Liver (tissue), 9 donors: ENCODE results near the gene FTO. TPM values are rescaled to one million over a fixed set of nuclear protein-coding genes. Genes with fewer than 3 reads are reported as not detected.

Source experiments
- DNase-seq: peaks from one replicate; pipeline ENCODE4 v3.0.0-alpha.2; 2017; ENCODE audit warnings: low spot score
- H3K27ac ChIP-seq, 2 donors: one replicate each; pipeline ENCODE4 v1.7.0; 2013; ENCODE audit warnings: inconsistent platforms in 2 of 2, low read length in 2 of 2, control low read depth in 1 of 2, low read depth in 1 of 2, mild to moderate bottlenecking in 1 of 2
- H3K27me3 ChIP-seq, 4 donors: one replicate each; pipeline versions ENCODE4 v1.6.1 to v1.7.0; 2013; ENCODE audit warnings: low read length in 3 of 4, inconsistent platforms in 1 of 4, mild to moderate bottlenecking in 1 of 4, moderate library complexity in 1 of 4; ENCODE audit not compliant: control insufficient read depth in 4 of 4, insufficient read depth in 4 of 4
- H3K36me3 ChIP-seq, 4 donors: one replicate each; pipeline versions ENCODE4 v1.6.1 to v1.7.0; 2013; ENCODE audit warnings: low read length in 3 of 4, mild to moderate bottlenecking in 3 of 4, low read depth in 1 of 4, moderate library complexity in 1 of 4; ENCODE audit not compliant: control insufficient read depth in 4 of 4, insufficient read depth in 3 of 4
- H3K4me1 ChIP-seq, 4 donors: one replicate each; pipeline versions ENCODE4 v1.6.1 to v1.7.0; 2013; ENCODE audit warnings: low read length in 3 of 4, mild to moderate bottlenecking in 3 of 4, moderate library complexity in 1 of 4; ENCODE audit not compliant: control insufficient read depth in 4 of 4, insufficient read depth in 4 of 4
- H3K4me3 ChIP-seq, 3 donors: one replicate each; pipeline versions ENCODE4 v1.6.1 to v1.7.0; 2013; ENCODE audit warnings: low read length in 3 of 3, control low read depth in 1 of 3, low read depth in 1 of 3, mild to moderate bottlenecking in 1 of 3
- H3K9ac ChIP-seq, 2 donors: one replicate each; pipeline ENCODE4 v1.7.0; 2013; ENCODE audit warnings: low read length in 2 of 2, mild to moderate bottlenecking in 2 of 2, moderate library complexity in 2 of 2, control low read depth in 1 of 2, low read depth in 1 of 2
- H3K9me3 ChIP-seq, 4 donors: one replicate each; pipeline versions ENCODE4 v1.6.1 to v1.7.0; 2013; ENCODE audit warnings: low read length in 3 of 4; ENCODE audit not compliant: control insufficient read depth in 4 of 4
- FOXA1 ChIP-seq: IDR thresholded peaks from 2 replicates; pipeline ENCODE4 v1.6.1; 2016; ENCODE audit warnings: antibody characterized with exemption
- FOXA2 ChIP-seq: IDR thresholded peaks from 2 replicates; pipeline ENCODE4 v1.6.1; 2016; ENCODE audit warnings: antibody characterized with exemption
- GABPA ChIP-seq, 2 donors: IDR thresholded peaks in 1 of 2; conservative IDR thresholded peaks in 1 of 2; 2 replicates each; pipeline ENCODE4 v1.6.1; 2016; ENCODE audit warnings: antibody characterized with exemption in 2 of 2, mild to moderate bottlenecking in 1 of 2, moderate library complexity in 1 of 2
- HNF4A ChIP-seq, 2 donors: conservative IDR thresholded peaks; 2 replicates each; pipeline ENCODE4 v1.6.1; 2016; ENCODE audit warnings: antibody characterized with exemption in 2 of 2, mild to moderate bottlenecking in 2 of 2
- HNF4G ChIP-seq: IDR thresholded peaks from 2 replicates; pipeline ENCODE4 v1.6.1; 2016; ENCODE audit warnings: antibody characterized with exemption
- JUND ChIP-seq, 2 donors: IDR thresholded peaks; 2 replicates each; pipeline ENCODE4 v1.6.1; 2016; ENCODE audit warnings: antibody characterized with exemption in 2 of 2
- NR2F2 ChIP-seq: IDR thresholded peaks from 2 replicates; pipeline ENCODE4 v1.6.1; 2016; ENCODE audit warnings: antibody characterized with exemption
- RAD21 ChIP-seq, 2 donors: IDR thresholded peaks; 2 replicates each; pipeline ENCODE4 v1.6.1; 2016; ENCODE audit warnings: antibody characterized with exemption in 2 of 2, mild to moderate bottlenecking in 2 of 2
- SP1 ChIP-seq: IDR thresholded peaks from 2 replicates; pipeline ENCODE4 v1.6.1; 2018; ENCODE audit warnings: antibody characterized with exemption, mild to moderate bottlenecking
- TAF1 ChIP-seq: conservative IDR thresholded peaks from 2 replicates; pipeline ENCODE4 v1.6.1; 2016; ENCODE audit warnings: antibody characterized with exemption, mild to moderate bottlenecking
- YY1 ChIP-seq: IDR thresholded peaks from 2 replicates; pipeline ENCODE4 v1.6.1; 2016; ENCODE audit warnings: antibody characterized with exemption, mild to moderate bottlenecking
- WGBS: extraction: QIAGEN DNeasy Blood & Tissue Kit; methylation state at CpG from one replicate; pipeline ENCODE4 v1.1.7; 2013; 5-methylcytosine and 5-hydroxymethylcytosine counted together
- polyA plus RNA-seq, 2 donors: library from polyadenylated mRNA; stranded (reverse) in 1 of 2; unstranded in 1 of 2; fragments of 200-250 nt in 1 of 2; fragments of >200 nt in 1 of 2; fragmentation: Nextera tagmentation in 1 of 2; extraction: Ambion mirVana in 1 of 2; gene quantifications; one replicate each; pipeline versions ENCODE4 v1.2.1 to v1.2.3, GENCODE V29; 2013 to 2015
- total RNA-seq, 2 donors: library from RNA; depleted of rRNA; stranded (reverse); fragments of >200 nt; gene quantifications; one replicate each; pipeline ENCODE4 v1.2.3, GENCODE V29; 2014
- TF ChIP-seq, protein P1 (sequence below): IDR thresholded peaks from 2 replicates; pipeline ENCODE4 v1.6.1; 2016; ENCODE audit warnings: antibody characterized with exemption
- TF ChIP-seq, protein P2 (sequence below): IDR thresholded peaks from 2 replicates; pipeline ENCODE4 v1.6.1; 2016; ENCODE audit warnings: antibody characterized with exemption
- TF ChIP-seq, protein P3 (sequence below): IDR thresholded peaks from 2 replicates; pipeline ENCODE4 v1.6.1; 2016; ENCODE audit warnings: antibody characterized with exemption, mild to moderate bottlenecking
- TF ChIP-seq, protein P4 (sequence below): IDR thresholded peaks from 2 replicates; pipeline ENCODE4 v1.6.1; 2016; ENCODE audit warnings: antibody characterized with exemption
- donor health status: healthy.
- donor health status: healthy.
- donor health status: healthy.
- donor health status: healthy.
- donor health status: healthy.

The FTO gene
- total and polyA plus RNA-seq, 4 donors = 12.0 to 54.2 (median 24.6) TPM

DNA sequence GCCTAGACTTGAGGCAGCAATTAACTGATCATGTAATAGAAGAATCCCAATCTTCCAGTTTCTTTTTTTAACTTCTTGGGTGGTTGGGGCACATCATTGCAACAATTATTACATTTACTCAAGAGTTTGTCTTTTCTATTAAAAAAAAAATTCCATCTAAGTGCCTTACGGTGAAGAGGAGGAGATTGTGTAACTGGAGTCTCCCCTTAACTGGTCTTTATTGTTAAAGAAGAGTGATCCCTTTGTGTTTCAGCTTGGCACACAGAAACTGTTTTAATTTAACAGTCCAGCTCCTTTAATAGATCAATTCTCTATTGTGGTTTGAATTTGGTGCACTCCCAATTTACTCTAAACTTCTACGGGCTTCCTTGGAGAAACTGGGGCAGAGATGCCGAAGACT lies 75.2 kb downstream of the FTO start:
- peaks cover 7 to 41% (median 22%) of the 10 kb centered on the region in 4 donors for H3K4me1 ChIP-seq
- 90% methylated on average over 3 of the region's 3 CpGs for WGBS
- H3K4me3 ChIP-seq = no peak overlapping the region
- no peaks in the 10 kb centered on the region for H3K27me3 ChIP-seq
- H3K27ac ChIP-seq = no peak overlapping the region
- no peaks in the 10 kb centered on the region for H3K9me3 ChIP-seq
- no peaks in the 10 kb centered on the region for H3K36me3 ChIP-seq
- TF ChIP-seq JUND (IDR thresholded peaks at IDR 0.05) = no peak
- no peak for TF ChIP-seq FOXA2
- no peak for TF ChIP-seq SP1
- no peak for TF ChIP-seq RAD21 (IDR thresholded peaks at IDR 0.05)
- no peak for TF ChIP-seq HNF4A (conservative IDR thresholded peaks at IDR 0.05)
- TF ChIP-seq, protein P1, sequence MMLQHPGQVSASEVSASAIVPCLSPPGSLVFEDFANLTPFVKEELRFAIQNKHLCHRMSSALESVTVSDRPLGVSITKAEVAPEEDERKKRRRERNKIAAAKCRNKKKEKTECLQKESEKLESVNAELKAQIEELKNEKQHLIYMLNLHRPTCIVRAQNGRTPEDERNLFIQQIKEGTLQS = no peak
- TF ChIP-seq FOXA1 = no peak
- TF ChIP-seq, protein P2, sequence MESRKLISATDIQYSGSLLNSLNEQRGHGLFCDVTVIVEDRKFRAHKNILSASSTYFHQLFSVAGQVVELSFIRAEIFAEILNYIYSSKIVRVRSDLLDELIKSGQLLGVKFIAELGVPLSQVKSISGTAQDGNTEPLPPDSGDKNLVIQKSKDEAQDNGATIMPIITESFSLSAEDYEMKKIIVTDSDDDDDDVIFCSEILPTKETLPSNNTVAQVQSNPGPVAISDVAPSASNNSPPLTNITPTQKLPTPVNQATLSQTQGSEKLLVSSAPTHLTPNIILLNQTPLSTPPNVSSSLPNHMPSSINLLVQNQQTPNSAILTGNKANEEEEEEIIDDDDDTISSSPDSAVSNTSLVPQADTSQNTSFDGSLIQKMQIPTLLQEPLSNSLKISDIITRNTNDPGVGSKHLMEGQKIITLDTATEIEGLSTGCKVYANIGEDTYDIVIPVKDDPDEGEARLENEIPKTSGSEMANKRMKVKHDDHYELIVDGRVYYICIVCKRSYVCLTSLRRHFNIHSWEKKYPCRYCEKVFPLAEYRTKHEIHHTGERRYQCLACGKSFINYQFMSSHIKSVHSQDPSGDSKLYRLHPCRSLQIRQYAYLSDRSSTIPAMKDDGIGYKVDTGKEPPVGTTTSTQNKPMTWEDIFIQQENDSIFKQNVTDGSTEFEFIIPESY = no peak
- TF ChIP-seq GABPA (IDR thresholded peaks at IDR 0.05 in 1 of 2, conservative IDR thresholded peaks at IDR 0.05 in 1 of 2) = no peak
- TF ChIP-seq HNF4G = no peak
- no peak for TF ChIP-seq YY1
- TF ChIP-seq, protein P3, sequence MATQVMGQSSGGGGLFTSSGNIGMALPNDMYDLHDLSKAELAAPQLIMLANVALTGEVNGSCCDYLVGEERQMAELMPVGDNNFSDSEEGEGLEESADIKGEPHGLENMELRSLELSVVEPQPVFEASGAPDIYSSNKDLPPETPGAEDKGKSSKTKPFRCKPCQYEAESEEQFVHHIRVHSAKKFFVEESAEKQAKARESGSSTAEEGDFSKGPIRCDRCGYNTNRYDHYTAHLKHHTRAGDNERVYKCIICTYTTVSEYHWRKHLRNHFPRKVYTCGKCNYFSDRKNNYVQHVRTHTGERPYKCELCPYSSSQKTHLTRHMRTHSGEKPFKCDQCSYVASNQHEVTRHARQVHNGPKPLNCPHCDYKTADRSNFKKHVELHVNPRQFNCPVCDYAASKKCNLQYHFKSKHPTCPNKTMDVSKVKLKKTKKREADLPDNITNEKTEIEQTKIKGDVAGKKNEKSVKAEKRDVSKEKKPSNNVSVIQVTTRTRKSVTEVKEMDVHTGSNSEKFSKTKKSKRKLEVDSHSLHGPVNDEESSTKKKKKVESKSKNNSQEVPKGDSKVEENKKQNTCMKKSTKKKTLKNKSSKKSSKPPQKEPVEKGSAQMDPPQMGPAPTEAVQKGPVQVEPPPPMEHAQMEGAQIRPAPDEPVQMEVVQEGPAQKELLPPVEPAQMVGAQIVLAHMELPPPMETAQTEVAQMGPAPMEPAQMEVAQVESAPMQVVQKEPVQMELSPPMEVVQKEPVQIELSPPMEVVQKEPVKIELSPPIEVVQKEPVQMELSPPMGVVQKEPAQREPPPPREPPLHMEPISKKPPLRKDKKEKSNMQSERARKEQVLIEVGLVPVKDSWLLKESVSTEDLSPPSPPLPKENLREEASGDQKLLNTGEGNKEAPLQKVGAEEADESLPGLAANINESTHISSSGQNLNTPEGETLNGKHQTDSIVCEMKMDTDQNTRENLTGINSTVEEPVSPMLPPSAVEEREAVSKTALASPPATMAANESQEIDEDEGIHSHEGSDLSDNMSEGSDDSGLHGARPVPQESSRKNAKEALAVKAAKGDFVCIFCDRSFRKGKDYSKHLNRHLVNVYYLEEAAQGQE = no peak
- no peak for TF ChIP-seq NR2F2
- H3K9ac ChIP-seq = no peak overlapping the region
- no peak for DNase-seq

DNA sequence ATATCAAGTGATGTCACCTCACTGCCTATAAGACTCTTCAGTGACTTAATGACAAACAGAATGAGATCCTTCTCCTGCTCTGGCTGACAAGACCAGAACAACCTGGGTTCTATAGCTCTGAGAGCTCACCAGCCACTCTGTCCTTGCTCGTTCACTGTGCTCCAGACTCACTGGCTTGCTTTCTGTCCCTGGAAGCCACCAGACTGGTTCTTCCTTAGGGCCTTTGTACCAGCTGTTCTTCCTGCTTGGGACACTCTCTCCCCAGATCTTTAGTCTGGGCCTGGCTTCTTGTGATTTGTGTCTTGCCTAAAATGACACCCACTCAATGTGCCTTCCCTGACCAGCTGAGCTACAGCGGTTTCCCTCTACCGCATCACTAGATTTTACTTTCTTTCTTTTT lies 76.1 kb downstream of the FTO start:
- Histone ChIP-seq H3K9ac (no peak overlapping the region), H3K27me3 (no peaks in the 10 kb centered on the region), H3K9me3 (no peaks in the 10 kb centered on the region), H3K36me3 (no peaks in the 10 kb centered on the region), H3K4me3 (no peak overlapping the region), H3K4me1 (peaks cover 7 to 41% (median 22%) of the 10 kb centered on the region in 4 donors), H3K27ac (no peak overlapping the region)
- 94% methylated on average over 3 of the region's 3 CpGs for WGBS
- no peak for DNase-seq
- TF ChIP-seq TAF1 = no peak
- TF ChIP-seq, protein P4, sequence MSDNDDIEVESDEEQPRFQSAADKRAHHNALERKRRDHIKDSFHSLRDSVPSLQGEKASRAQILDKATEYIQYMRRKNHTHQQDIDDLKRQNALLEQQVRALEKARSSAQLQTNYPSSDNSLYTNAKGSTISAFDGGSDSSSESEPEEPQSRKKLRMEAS = no peak
